Suprapubic skin (tissue), 4 donors: ENCODE data around the gene KLHL17.

Source experiments
- EP300 ChIP-seq: sonication (generic); formaldehyde crosslinking; IDR thresholded peaks from one replicate; pipeline ENCODE4 v1.6.1; 2017; ENCODE audit warnings: antibody characterized with exemption
- POLR2A ChIP-seq, 2 donors: fragments of 450-650 bp; IDR thresholded peaks; one replicate each; pipeline ENCODE4 v1.6.1; 2017; ENCODE audit warnings: antibody characterized with exemption in 2 of 2, mild to moderate bottlenecking in 2 of 2, moderate library complexity in 2 of 2
- POLR2AphosphoS5 ChIP-seq, 3 donors: sonication (generic); formaldehyde crosslinking; IDR thresholded peaks; one replicate each; pipeline ENCODE4 v1.6.1; 2017; ENCODE audit warnings: antibody characterized with exemption in 3 of 3
- TF ChIP-seq, protein P1 (sequence below), 2 donors: fragments of 200-600 bp in 1 of 2; fragments of 450-650 bp in 1 of 2; sonication (generic) in 1 of 2; IDR thresholded peaks; one replicate each; pipeline ENCODE4 v1.5.1; 2016 to 2019; ENCODE audit warnings: antibody characterized with exemption in 2 of 2, mild to moderate bottlenecking in 1 of 2, moderate library complexity in 1 of 2

DNA sequence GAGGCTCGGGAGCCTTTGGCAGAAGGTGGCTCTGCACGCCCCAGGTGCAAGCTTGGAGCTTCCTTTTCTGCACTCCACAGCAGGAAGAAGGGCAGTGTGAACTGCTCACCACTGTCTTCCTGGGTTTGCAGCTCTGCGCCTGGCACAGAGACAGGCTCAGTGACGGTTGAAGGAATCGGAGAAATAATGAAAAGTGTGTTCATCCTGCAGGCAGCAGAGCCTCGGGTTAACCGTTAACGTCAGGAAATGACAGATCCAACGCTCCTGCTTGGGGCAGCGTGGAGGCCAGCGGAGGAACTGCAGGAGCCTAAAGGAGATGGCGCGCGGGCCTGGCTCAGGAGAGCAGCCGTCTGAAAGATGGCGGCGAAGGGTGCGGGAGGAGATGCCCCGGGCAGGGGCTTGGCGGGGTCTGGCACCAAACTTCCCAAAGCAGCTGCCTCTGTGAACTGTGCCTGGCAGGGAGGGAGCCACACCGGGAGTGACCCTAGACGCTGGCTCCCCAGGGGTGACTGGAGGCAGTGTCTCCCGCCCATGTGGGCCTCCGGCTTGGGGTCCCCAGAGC, 47.6 kb upstream of the KLHL17 start:
- TF ChIP-seq, protein P1, sequence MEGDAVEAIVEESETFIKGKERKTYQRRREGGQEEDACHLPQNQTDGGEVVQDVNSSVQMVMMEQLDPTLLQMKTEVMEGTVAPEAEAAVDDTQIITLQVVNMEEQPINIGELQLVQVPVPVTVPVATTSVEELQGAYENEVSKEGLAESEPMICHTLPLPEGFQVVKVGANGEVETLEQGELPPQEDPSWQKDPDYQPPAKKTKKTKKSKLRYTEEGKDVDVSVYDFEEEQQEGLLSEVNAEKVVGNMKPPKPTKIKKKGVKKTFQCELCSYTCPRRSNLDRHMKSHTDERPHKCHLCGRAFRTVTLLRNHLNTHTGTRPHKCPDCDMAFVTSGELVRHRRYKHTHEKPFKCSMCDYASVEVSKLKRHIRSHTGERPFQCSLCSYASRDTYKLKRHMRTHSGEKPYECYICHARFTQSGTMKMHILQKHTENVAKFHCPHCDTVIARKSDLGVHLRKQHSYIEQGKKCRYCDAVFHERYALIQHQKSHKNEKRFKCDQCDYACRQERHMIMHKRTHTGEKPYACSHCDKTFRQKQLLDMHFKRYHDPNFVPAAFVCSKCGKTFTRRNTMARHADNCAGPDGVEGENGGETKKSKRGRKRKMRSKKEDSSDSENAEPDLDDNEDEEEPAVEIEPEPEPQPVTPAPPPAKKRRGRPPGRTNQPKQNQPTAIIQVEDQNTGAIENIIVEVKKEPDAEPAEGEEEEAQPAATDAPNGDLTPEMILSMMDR (IDR thresholded peaks at IDR 0.05): peak in 1 of 2 donors; percentile 42
- no peak for TF ChIP-seq EP300
- TF ChIP-seq POLR2AphosphoS5 (IDR thresholded peaks at IDR 0.05): no peak
- TF ChIP-seq POLR2A (IDR thresholded peaks at IDR 0.05): no peak
